ENCODE data around the gene RPRM.

- TF ChIP-seq, protein P1, sequence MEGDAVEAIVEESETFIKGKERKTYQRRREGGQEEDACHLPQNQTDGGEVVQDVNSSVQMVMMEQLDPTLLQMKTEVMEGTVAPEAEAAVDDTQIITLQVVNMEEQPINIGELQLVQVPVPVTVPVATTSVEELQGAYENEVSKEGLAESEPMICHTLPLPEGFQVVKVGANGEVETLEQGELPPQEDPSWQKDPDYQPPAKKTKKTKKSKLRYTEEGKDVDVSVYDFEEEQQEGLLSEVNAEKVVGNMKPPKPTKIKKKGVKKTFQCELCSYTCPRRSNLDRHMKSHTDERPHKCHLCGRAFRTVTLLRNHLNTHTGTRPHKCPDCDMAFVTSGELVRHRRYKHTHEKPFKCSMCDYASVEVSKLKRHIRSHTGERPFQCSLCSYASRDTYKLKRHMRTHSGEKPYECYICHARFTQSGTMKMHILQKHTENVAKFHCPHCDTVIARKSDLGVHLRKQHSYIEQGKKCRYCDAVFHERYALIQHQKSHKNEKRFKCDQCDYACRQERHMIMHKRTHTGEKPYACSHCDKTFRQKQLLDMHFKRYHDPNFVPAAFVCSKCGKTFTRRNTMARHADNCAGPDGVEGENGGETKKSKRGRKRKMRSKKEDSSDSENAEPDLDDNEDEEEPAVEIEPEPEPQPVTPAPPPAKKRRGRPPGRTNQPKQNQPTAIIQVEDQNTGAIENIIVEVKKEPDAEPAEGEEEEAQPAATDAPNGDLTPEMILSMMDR (conservative IDR thresholded peaks at IDR 0.05), result no peak
- TF ChIP-seq ZFX (IDR thresholded peaks at IDR 0.05), result no peak
These were observed 17.2 kb upstream of the RPRM start for GRCh38 chr2:153495725-153496124.

Data from C4-2B (cell line).